ENCODE measurements around the gene PSMB9. TPM values are rescaled to one million over a fixed set of nuclear protein-coding genes. Genes with fewer than 3 reads are reported as not detected.

The PSMB9 gene
- polyA plus RNA-seq, 1 donor from 2014 or later = not detected

DNA sequence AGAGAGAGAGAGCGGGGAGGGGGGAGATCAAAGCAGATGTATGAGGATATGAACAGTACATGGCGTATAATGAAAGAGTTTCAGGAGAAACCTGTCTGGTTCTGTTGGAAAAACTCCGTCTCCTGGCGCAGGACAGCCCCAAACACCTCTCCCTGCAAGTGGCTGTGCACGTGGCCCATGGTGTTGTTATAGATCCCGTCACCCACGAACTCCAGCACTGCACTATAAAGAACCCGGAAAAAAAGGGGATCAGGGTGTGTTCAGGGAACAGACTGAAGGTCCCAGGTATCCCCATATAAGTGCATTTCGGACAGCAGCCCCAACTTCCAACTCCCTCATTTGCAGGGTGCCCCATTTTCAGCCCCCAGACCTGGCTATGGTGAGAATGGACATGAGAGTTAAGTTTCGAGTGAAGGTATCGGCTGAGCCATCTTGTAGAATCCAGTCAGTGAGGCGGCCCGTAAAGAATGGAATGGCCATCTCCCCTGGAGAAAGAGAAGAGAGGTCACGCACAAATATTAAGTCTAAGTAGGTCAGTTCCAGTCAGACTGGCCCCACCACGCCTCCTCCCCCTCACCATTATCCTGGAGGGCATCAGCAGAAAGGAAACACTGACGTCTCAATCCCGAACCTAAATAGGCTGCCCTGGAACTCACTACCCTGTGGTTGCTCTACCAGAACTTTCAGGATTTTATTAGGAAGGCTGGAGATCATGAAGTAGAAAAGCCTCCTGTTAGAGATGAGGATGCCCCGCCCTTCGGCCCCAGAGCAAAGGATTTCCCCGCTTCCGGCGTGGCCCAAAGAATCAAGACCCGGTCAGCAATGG is 1.8 kb upstream of the PSMB9 start:
- Histone ChIP-seq H3K9ac (ENCODE audit: low read length) (no peak overlapping the region), H3K79me2 (replicated peaks; ENCODE audit: insufficient read depth, low read length) (no peaks in the 10 kb centered on the region), H4K20me1 (ENCODE audit: insufficient read depth) (no peaks in the 10 kb centered on the region), H3K9me3 (ENCODE audit: low read length) (no peaks in the 10 kb centered on the region), H3K4me2 (ENCODE audit: low read length) (no peak overlapping the region), H3F3A (ENCODE audit: insufficient read depth, low read length, poor library complexity, severe bottlenecking) (no peaks in the 10 kb centered on the region), H3K27ac (ENCODE audit: low read length) (no peak overlapping the region), H3K9me2 (ENCODE audit: insufficient read depth, low read length) (no peaks in the 10 kb centered on the region), H3K27me3 (ENCODE audit: insufficient read depth, low read depth, low read length) (peaks cover 67% of the 10 kb centered on the region), H3K36me3 (ENCODE audit: insufficient read depth, low read length) (no peaks in the 10 kb centered on the region), H2AFZ (ENCODE audit: low read depth, low read length) (no peak overlapping the region), H3K4me3 (ENCODE audit: low read length) (peak overlapping the region; percentile 71)
- TF ChIP-seq POLR2AphosphoS5 (IDR thresholded peaks at IDR 0.05) = no peak
- no peak for TF ChIP-seq EZH2 (IDR thresholded peaks at IDR 0.05; ENCODE audit: borderline replicate concordance, insufficient read depth, low read length, poor library complexity, severe bottlenecking)
- no peak for TF ChIP-seq SMC3 (conservative IDR thresholded peaks at IDR 0.05; ENCODE audit: poor library complexity)
- TF ChIP-seq MXI1 (conservative IDR thresholded peaks at IDR 0.05; ENCODE audit: poor library complexity, severe bottlenecking) = no peak
- no peak for TF ChIP-seq TAF1 (IDR thresholded peaks at IDR 0.05; ENCODE audit: low read depth)
- TF ChIP-seq, protein P1, sequence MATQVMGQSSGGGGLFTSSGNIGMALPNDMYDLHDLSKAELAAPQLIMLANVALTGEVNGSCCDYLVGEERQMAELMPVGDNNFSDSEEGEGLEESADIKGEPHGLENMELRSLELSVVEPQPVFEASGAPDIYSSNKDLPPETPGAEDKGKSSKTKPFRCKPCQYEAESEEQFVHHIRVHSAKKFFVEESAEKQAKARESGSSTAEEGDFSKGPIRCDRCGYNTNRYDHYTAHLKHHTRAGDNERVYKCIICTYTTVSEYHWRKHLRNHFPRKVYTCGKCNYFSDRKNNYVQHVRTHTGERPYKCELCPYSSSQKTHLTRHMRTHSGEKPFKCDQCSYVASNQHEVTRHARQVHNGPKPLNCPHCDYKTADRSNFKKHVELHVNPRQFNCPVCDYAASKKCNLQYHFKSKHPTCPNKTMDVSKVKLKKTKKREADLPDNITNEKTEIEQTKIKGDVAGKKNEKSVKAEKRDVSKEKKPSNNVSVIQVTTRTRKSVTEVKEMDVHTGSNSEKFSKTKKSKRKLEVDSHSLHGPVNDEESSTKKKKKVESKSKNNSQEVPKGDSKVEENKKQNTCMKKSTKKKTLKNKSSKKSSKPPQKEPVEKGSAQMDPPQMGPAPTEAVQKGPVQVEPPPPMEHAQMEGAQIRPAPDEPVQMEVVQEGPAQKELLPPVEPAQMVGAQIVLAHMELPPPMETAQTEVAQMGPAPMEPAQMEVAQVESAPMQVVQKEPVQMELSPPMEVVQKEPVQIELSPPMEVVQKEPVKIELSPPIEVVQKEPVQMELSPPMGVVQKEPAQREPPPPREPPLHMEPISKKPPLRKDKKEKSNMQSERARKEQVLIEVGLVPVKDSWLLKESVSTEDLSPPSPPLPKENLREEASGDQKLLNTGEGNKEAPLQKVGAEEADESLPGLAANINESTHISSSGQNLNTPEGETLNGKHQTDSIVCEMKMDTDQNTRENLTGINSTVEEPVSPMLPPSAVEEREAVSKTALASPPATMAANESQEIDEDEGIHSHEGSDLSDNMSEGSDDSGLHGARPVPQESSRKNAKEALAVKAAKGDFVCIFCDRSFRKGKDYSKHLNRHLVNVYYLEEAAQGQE (IDR thresholded peaks at IDR 0.05; ENCODE audit: borderline replicate concordance) = no peak
- TF ChIP-seq, protein P2, sequence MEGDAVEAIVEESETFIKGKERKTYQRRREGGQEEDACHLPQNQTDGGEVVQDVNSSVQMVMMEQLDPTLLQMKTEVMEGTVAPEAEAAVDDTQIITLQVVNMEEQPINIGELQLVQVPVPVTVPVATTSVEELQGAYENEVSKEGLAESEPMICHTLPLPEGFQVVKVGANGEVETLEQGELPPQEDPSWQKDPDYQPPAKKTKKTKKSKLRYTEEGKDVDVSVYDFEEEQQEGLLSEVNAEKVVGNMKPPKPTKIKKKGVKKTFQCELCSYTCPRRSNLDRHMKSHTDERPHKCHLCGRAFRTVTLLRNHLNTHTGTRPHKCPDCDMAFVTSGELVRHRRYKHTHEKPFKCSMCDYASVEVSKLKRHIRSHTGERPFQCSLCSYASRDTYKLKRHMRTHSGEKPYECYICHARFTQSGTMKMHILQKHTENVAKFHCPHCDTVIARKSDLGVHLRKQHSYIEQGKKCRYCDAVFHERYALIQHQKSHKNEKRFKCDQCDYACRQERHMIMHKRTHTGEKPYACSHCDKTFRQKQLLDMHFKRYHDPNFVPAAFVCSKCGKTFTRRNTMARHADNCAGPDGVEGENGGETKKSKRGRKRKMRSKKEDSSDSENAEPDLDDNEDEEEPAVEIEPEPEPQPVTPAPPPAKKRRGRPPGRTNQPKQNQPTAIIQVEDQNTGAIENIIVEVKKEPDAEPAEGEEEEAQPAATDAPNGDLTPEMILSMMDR (IDR thresholded peaks at IDR 0.05; ENCODE audit: poor library complexity, severe bottlenecking) = no peak
- no peak for TF ChIP-seq EP300 (conservative IDR thresholded peaks at IDR 0.05; ENCODE audit: poor library complexity, severe bottlenecking)
- no peak for TF ChIP-seq RAD21 (conservative IDR thresholded peaks at IDR 0.05)

DNA sequence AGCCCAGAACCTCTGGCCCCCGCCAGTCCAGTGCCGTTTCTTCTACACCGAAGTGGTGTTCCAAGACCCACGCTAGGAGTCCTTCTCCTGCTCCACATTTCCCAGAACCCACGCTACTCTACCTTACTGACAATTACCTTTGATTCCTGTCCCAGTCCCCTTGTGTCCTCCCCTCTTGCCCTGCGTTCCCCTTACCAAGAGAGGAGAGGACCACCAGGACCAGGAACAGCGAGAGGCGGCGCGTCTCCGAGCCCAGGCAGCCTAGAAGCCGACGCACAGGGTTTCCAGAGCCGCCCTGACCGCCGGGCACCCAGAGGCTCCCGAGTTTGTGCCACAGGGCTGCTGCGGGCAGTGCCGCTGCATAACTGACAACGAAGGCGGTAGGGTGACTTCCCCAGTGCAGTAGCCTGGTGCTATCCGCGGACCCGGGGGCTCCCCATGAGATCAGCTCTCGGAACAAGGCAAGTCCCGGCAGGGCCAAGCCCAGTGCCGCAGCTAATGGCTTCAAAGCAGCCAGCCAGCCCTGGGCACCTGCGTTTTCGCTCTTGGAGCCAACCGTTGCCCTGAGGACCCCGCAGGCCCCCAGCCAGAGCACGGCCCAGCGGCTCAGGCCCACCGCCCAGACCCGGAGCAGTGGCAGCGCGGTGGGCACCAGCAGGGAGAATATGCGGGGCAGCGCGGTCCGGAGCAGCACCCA is 1.0 kb upstream of the PSMB9 start:
- Histone ChIP-seq H3K9ac (ENCODE audit: low read length) (peak overlapping the region; percentile 20), H3K27me3 (ENCODE audit: insufficient read depth, low read depth, low read length) (peaks cover 70% of the 10 kb centered on the region), H2AFZ (ENCODE audit: low read depth, low read length) (peak overlapping the region; percentile 45)

More for the DNA sequence above, 1.0 kb upstream of the PSMB9 start:
- Histone ChIP-seq H3K79me2 (replicated peaks; ENCODE audit: insufficient read depth, low read length) (no peaks in the 10 kb centered on the region), H4K20me1 (ENCODE audit: insufficient read depth) (no peaks in the 10 kb centered on the region), H3K36me3 (ENCODE audit: insufficient read depth, low read length) (no peaks in the 10 kb centered on the region), H3K4me3 (ENCODE audit: low read length) (peak overlapping the region; percentile 71), H3K9me2 (ENCODE audit: insufficient read depth, low read length) (no peaks in the 10 kb centered on the region), H3K4me2 (ENCODE audit: low read length) (peak overlapping the region; percentile 68), H3F3A (ENCODE audit: insufficient read depth, low read length, poor library complexity, severe bottlenecking) (no peaks in the 10 kb centered on the region), H3K9me3 (ENCODE audit: low read length) (no peaks in the 10 kb centered on the region), H3K27ac (ENCODE audit: low read length) (no peak overlapping the region)
- TF ChIP-seq TAF1 (IDR thresholded peaks at IDR 0.05; ENCODE audit: low read depth) (no peak), POLR2AphosphoS5 (IDR thresholded peaks at IDR 0.05) (no peak), RAD21 (conservative IDR thresholded peaks at IDR 0.05) (no peak), EP300 (conservative IDR thresholded peaks at IDR 0.05; ENCODE audit: poor library complexity, severe bottlenecking) (no peak), SMC3 (conservative IDR thresholded peaks at IDR 0.05; ENCODE audit: poor library complexity) (no peak), EZH2 (IDR thresholded peaks at IDR 0.05; ENCODE audit: borderline replicate concordance, insufficient read depth, low read length, poor library complexity, severe bottlenecking) (no peak), MXI1 (conservative IDR thresholded peaks at IDR 0.05; ENCODE audit: poor library complexity, severe bottlenecking) (no peak)
- TF ChIP-seq, protein P1 (IDR thresholded peaks at IDR 0.05; ENCODE audit: borderline replicate concordance) = no peak
- TF ChIP-seq, protein P2 (IDR thresholded peaks at IDR 0.05; ENCODE audit: poor library complexity, severe bottlenecking) = no peak

Measured in neural cell (in vitro differentiated cells).